Uterus (tissue), 2 donors: ENCODE measurements around the gene C1orf105.

Experiments
- POLR2A ChIP-seq, 2 donors: fragments of 450-650 bp; IDR thresholded peaks; one replicate each; pipeline ENCODE4 v1.6.1; 2016; ENCODE audit warnings: antibody characterized with exemption in 2 of 2, mild to moderate bottlenecking in 1 of 2, moderate library complexity in 1 of 2
- TF ChIP-seq, protein P1 (sequence below), 4 experiments: fragments of 200-600 bp in 2 of 4; fragments of 450-650 bp in 2 of 4; sonication (generic) in 2 of 4; IDR thresholded peaks; one replicate each; pipeline ENCODE4 v1.5.1; 2016 to 2019; ENCODE audit warnings: antibody characterized with exemption in 4 of 4, mild to moderate bottlenecking in 2 of 4, moderate library complexity in 1 of 4

DNA sequence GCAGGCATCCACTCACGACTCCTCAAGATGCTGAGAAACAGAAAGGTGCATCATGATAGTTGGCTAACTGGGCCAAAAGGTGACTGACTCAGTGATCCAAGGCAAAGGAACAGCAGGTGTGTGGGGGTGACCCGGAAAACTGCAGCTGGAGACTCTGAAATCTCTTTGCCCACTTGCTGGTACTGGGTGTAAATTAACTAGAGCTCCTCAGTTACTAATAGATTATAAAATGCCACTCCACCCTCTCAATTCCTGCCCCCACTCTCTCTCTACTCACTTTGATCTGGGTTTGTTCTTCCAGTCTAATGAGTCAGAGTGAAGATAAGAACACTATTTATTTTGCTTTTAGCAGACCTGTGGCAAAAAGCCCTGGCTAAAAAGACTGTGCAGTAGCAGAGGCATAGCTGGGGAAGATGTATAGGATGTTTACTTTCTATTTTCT lies 30.5 kb downstream of the C1orf105 start:
- TF ChIP-seq, protein P1, sequence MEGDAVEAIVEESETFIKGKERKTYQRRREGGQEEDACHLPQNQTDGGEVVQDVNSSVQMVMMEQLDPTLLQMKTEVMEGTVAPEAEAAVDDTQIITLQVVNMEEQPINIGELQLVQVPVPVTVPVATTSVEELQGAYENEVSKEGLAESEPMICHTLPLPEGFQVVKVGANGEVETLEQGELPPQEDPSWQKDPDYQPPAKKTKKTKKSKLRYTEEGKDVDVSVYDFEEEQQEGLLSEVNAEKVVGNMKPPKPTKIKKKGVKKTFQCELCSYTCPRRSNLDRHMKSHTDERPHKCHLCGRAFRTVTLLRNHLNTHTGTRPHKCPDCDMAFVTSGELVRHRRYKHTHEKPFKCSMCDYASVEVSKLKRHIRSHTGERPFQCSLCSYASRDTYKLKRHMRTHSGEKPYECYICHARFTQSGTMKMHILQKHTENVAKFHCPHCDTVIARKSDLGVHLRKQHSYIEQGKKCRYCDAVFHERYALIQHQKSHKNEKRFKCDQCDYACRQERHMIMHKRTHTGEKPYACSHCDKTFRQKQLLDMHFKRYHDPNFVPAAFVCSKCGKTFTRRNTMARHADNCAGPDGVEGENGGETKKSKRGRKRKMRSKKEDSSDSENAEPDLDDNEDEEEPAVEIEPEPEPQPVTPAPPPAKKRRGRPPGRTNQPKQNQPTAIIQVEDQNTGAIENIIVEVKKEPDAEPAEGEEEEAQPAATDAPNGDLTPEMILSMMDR (IDR thresholded peaks at IDR 0.05): no peak
- TF ChIP-seq POLR2A (IDR thresholded peaks at IDR 0.05): no peak
